CD8-positive, alpha-beta memory T cell (primary cell): ENCODE results near the gene ZNF740. TPM values are rescaled to one million over a fixed set of nuclear protein-coding genes. Genes with fewer than 3 reads are reported as not detected.
"Not testable (repeated sequence)": the region's sequence is repeated elsewhere in the genome, so short reads cannot be mapped to it uniquely, and the experiment has no call there.

ENCODE experiments used
- CTCF ChIA-PET: fragments of 350-600 bp; sonication (Branson Sonifier 250); formaldehyde crosslinking; loops from one replicate; lab custom pipeline; 2021; ENCODE audit warnings: antibody characterized with exemption; lab: Charles Lee
- POLR2A ChIA-PET: fragments of 350-600 bp; sonication (Branson Sonifier 250); formaldehyde crosslinking; loops from one replicate; lab custom pipeline; 2021; ENCODE audit warnings: antibody characterized with exemption; lab: Charles Lee
- DNase-seq, 5 donors: peaks; one replicate each; pipeline versions ENCODE4 v3.0.0 to v3.0.0-alpha.2; 2020 to 2022; ENCODE audit warnings: mixed read lengths in 1 of 5
- H3K27ac ChIP-seq: one replicate; pipeline ENCODE4 v1.7.0; 2013; ENCODE audit warnings: low read depth, mild to moderate bottlenecking, low read length, moderate library complexity
- H3K27me3 ChIP-seq: 2 replicates; pipeline ENCODE4 v1.7.0; 2013; ENCODE audit warnings: low read length, mild to moderate bottlenecking; ENCODE audit not compliant: insufficient read depth, poor library complexity, severe bottlenecking
- H3K36me3 ChIP-seq: 2 replicates; pipeline ENCODE4 v1.7.0; 2013; ENCODE audit warnings: mild to moderate bottlenecking, low read length, moderate library complexity; ENCODE audit not compliant: insufficient read depth
- H3K4me1 ChIP-seq: 2 replicates; pipeline ENCODE4 v1.7.0; 2013; ENCODE audit warnings: mild to moderate bottlenecking, low read length, moderate library complexity; ENCODE audit not compliant: insufficient read depth
- H3K4me3 ChIP-seq: 2 replicates; pipeline ENCODE4 v1.7.0; 2013; ENCODE audit warnings: mild to moderate bottlenecking, low read length
- H3K9me3 ChIP-seq: 2 replicates; pipeline ENCODE4 v1.7.0; 2013; ENCODE audit warnings: mild to moderate bottlenecking, low read length
- H3K27ac Mint-ChIP-seq, 8 donors: one replicate each; pipeline ENCODE4 v1.8.0; 2020 to 2021; ENCODE audit warnings: mixed read lengths in 8 of 8, mild to moderate bottlenecking in 6 of 8, inconsistent platforms in 3 of 8, moderate library complexity in 3 of 8
- H3K27me3 Mint-ChIP-seq, 2 donors: one replicate each; pipeline ENCODE4 v1.8.0; 2020 to 2021; ENCODE audit warnings: mixed read lengths in 2 of 2, mild to moderate bottlenecking in 1 of 2, moderate library complexity in 1 of 2
- H3K36me3 Mint-ChIP-seq, 3 donors: one replicate each; pipeline ENCODE4 v1.8.0; 2020 to 2021; ENCODE audit warnings: mixed read lengths in 3 of 3, inconsistent platforms in 1 of 3, mild to moderate bottlenecking in 1 of 3
- H3K4me1 Mint-ChIP-seq, 3 donors: one replicate each; pipeline ENCODE4 v1.8.0; 2020 to 2021; ENCODE audit warnings: mixed read lengths in 3 of 3, inconsistent platforms in 1 of 3, mild to moderate bottlenecking in 1 of 3
- H3K4me3 Mint-ChIP-seq, 7 donors: one replicate each; pipeline ENCODE4 v1.8.0; 2020 to 2021; ENCODE audit warnings: mixed read lengths in 7 of 7, mild to moderate bottlenecking in 6 of 7, moderate library complexity in 4 of 7, inconsistent platforms in 2 of 7
- H3K9me3 Mint-ChIP-seq, 5 donors: one replicate each; pipeline ENCODE4 v1.8.0; 2020 to 2022; ENCODE audit warnings: mixed read lengths in 5 of 5, mild to moderate bottlenecking in 3 of 5, moderate library complexity in 2 of 5, inconsistent platforms in 1 of 5
- polyA plus RNA-seq: library from polyadenylated mRNA; unstranded; fragments of 300-500 nt; fragmentation: Illumina TruSeq; gene quantifications from one replicate; pipeline ENCODE4 v1.2.3, GENCODE V29; 2021
- total RNA-seq, 2 experiments: library from RNA; stranded (reverse); gene quantifications; one replicate each; pipeline ENCODE4 v1.2.3, GENCODE V29; 2021

ZNF740 gene
- total and polyA plus RNA-seq, 3 experiments from 2014 or later: 3.3 to 52.0 (median 50.4) TPM

- Mint-ChIP-seq H3K9me3 (no peaks in the 10 kb centered on the region), H3K27me3 (no peaks in the 10 kb centered on the region), H3K4me3 (peak overlapping the region; percentile 57 to 79 (median 75)), H3K4me1 (peaks cover 68 to 86% (median 78%) of the 10 kb centered on the region in 3 donors), H3K36me3 (peaks cover 12 to 57% (median 23%) of the 10 kb centered on the region in 3 donors), H3K27ac (peak overlapping the region; percentile 29 to 94 (median 80))
- ChIA-PET CTCF (interaction anchor here (3.9 to 7.2 kb wide), 2 partner anchors 10 to 19 kb away, joined by 18 to 57 read pairs; partner anchors contain the start of genes CSAD and ZNF740), POLR2A (interaction anchor here (0.6 to 1.3 kb wide), 4 partner anchors 9 to 99 kb away, joined by 3 to 5 read pairs (median 4); partner anchors contain the start of gene MYG1)
- no peaks in the 10 kb centered on the region for H3K9me3 ChIP-seq
- H3K27me3 ChIP-seq: no peaks in the 10 kb centered on the region
- no peak for DNase-seq
- peaks cover 26% of the 10 kb centered on the region for H3K36me3 ChIP-seq
- peak overlapping the region; percentile 11 for H3K4me3 ChIP-seq
- H3K4me1 ChIP-seq: peaks cover 90% of the 10 kb centered on the region
- peak overlapping the region; percentile 57 for H3K27ac ChIP-seq
Measured at GRCh38 chr12:53200458-53201176, 20.1 kb downstream of the ZNF740 start.

- H3K4me1 Mint-ChIP-seq: peaks cover 71 to 91% (median 83%) of the 10 kb centered on the region in 3 donors
- POLR2A ChIA-PET: interaction anchor here (0.7 to 1.3 kb wide), 4 partner anchors 9 to 67 kb away, joined by 3 to 6 read pairs (median 4); partner anchors contain the start of gene ESPL1
Measured at GRCh38 chr12:53201177-53201541, 20.6 kb downstream of the ZNF740 start.

GRCh38 chr12:53201639-53202038 is 21.1 kb downstream of the ZNF740 start:
- POLR2A ChIA-PET: interaction anchor here (0.7 to 1.3 kb wide), 2 partner anchors 9 to 66 kb away, joined by 4 to 6 read pairs; partner anchors contain the start of gene ESPL1
- H3K27ac ChIP-seq: no peak overlapping the region
- peak overlapping the region in 5 of 8 donors; percentile 6 to 61 (median 19) for H3K27ac Mint-ChIP-seq

More at GRCh38 chr12:53201177-53201541, 20.6 kb downstream of the ZNF740 start:
- peaks cover 91% of the 10 kb centered on the region for H3K4me1 ChIP-seq
- DNase-seq: no peak
- Mint-ChIP-seq H3K4me3 (peak overlapping the region; percentile 57 to 79 (median 75)), H3K27me3 (no peaks in the 10 kb centered on the region), H3K9me3 (no peaks in the 10 kb centered on the region), H3K36me3 (peaks cover 12 to 53% (median 23%) of the 10 kb centered on the region in 3 donors), H3K27ac (peak overlapping the region; percentile 29 to 94 (median 80))
- CTCF ChIA-PET: interaction anchor here (0.9 to 7.2 kb wide), 4 partner anchors 10 to 42 kb away, joined by 3 to 57 read pairs (median 4); partner anchors contain the start of genes CSAD and ZNF740
- H3K36me3 ChIP-seq: peaks cover 21% of the 10 kb centered on the region
- H3K27me3 ChIP-seq: no peaks in the 10 kb centered on the region
- H3K9me3 ChIP-seq: no peaks in the 10 kb centered on the region
- H3K4me3 ChIP-seq: peak overlapping the region; percentile 11
- H3K27ac ChIP-seq: peak overlapping the region; percentile 57

GRCh38 chr12:53202316-53202715 is 21.8 kb downstream of the ZNF740 start:
- DNase-seq, H3K27ac ChIP-seq, H3K4me3 ChIP-seq, H3K9me3 Mint-ChIP-seq, H3K9me3 ChIP-seq, H3K36me3 ChIP-seq, H3K27me3 ChIP-seq, H3K27me3 Mint-ChIP-seq: not testable (repeated sequence)
- Mint-ChIP-seq H3K4me1 (peaks cover 76 to 94% (median 89%) of the 10 kb centered on the region in 3 donors), H3K27ac (peak overlapping the region in 1 of 8 donors; percentile 61), H3K36me3 (peaks cover 4 to 50% (median 17%) of the 10 kb centered on the region in 3 donors), H3K4me3 (peak overlapping the region in 1 of 7 donors; percentile 24)
- ChIA-PET POLR2A (interaction anchor here (1.3 kb wide), 1 partner anchor 66 kb away, joined by 4 read pairs; the partner anchor contains the start of gene ESPL1), CTCF (interaction anchor here (1.2 to 7.2 kb wide), 4 partner anchors 9 to 43 kb away, joined by 3 to 57 read pairs (median 4); partner anchors contain the start of genes CSAD and ZNF740)
- H3K4me1 ChIP-seq: peaks cover 87% of the 10 kb centered on the region

More at GRCh38 chr12:53201639-53202038, 21.1 kb downstream of the ZNF740 start:
- no peaks in the 10 kb centered on the region for H3K9me3 Mint-ChIP-seq
- H3K36me3 ChIP-seq: peaks cover 16% of the 10 kb centered on the region
- no peaks in the 10 kb centered on the region for H3K9me3 ChIP-seq
- DNase-seq: no peak
- H3K27me3 ChIP-seq: no peaks in the 10 kb centered on the region
- peak overlapping the region in 4 of 7 donors; percentile 12 to 41 (median 20) for H3K4me3 Mint-ChIP-seq
- no peaks in the 10 kb centered on the region for H3K27me3 Mint-ChIP-seq
- CTCF ChIA-PET: interaction anchor here (0.9 to 7.2 kb wide), 5 partner anchors 9 to 42 kb away, joined by 3 to 57 read pairs (median 4); partner anchors contain the start of genes CSAD and ZNF740
- H3K4me1 ChIP-seq: peaks cover 91% of the 10 kb centered on the region
- H3K4me1 Mint-ChIP-seq: peaks cover 75 to 94% (median 88%) of the 10 kb centered on the region in 3 donors
- no peak overlapping the region for H3K4me3 ChIP-seq
- peaks cover 7 to 52% (median 20%) of the 10 kb centered on the region in 3 donors for H3K36me3 Mint-ChIP-seq

- Mint-ChIP-seq H3K27me3 (peaks cover 0 to 1% of the 10 kb centered on the region in 2 donors), H3K4me1 (peaks cover 78 to 98% (median 92%) of the 10 kb centered on the region in 3 donors), H3K27ac (peak overlapping the region; percentile 13 to 83 (median 42)), H3K4me3 (peak overlapping the region; percentile 48 to 98 (median 83)), H3K9me3 (no peaks in the 10 kb centered on the region), H3K36me3 (peaks cover 4 to 35% (median 11%) of the 10 kb centered on the region in 3 donors)
- no peak for DNase-seq
- no peak overlapping the region for H3K4me3 ChIP-seq
- no peaks in the 10 kb centered on the region for H3K9me3 ChIP-seq
- POLR2A ChIA-PET: no interaction called here
- peaks cover 87% of the 10 kb centered on the region for H3K4me1 ChIP-seq
- no peak overlapping the region for H3K27ac ChIP-seq
- peaks cover 7% of the 10 kb centered on the region for H3K36me3 ChIP-seq
- H3K27me3 ChIP-seq: no peaks in the 10 kb centered on the region
- CTCF ChIA-PET: interaction anchor here (1.2 to 1.5 kb wide), 2 partner anchors 17 to 117 kb away, joined by 3 to 5 read pairs; partner anchors contain the start of gene AAAS
Measured at GRCh38 chr12:53204351-53204750, 23.8 kb downstream of the ZNF740 start.

- no peaks in the 10 kb centered on the region for H3K9me3 ChIP-seq
- H3K36me3 ChIP-seq: peaks cover 2% of the 10 kb centered on the region
- Mint-ChIP-seq H3K27me3 (peaks cover 0 to 1% of the 10 kb centered on the region in 2 donors), H3K4me1 (peaks cover 70 to 94% (median 84%) of the 10 kb centered on the region in 3 donors), H3K27ac (peak overlapping the region; percentile 85 to 99 (median 90)), H3K36me3 (peaks cover 0 to 31% (median 6%) of the 10 kb centered on the region in 3 donors), H3K9me3 (no peaks in the 10 kb centered on the region), H3K4me3 (peak overlapping the region; percentile 83 to 98 (median 89))
- peak overlapping the region; percentile 93 for H3K4me3 ChIP-seq
- peak in 3 of 5 donors; percentile 32 to 80 (median 42) for DNase-seq
- CTCF ChIA-PET: interaction anchor here (1.0 to 9.4 kb wide), 7 partner anchors 15 to 116 kb away, joined by 3 to 192 read pairs (median 4); partner anchors contain the start of genes AAAS, ESPL1 and PFDN5
- POLR2A ChIA-PET: interaction anchor here (0.9 to 3.9 kb wide), 3 partner anchors 14 to 89 kb away, joined by 3 to 25 read pairs (median 20); partner anchors contain the start of genes CSAD, PFDN5 and ZNF740
- H3K27me3 ChIP-seq: no peaks in the 10 kb centered on the region
- peak overlapping the region; percentile 55 for H3K27ac ChIP-seq
- H3K4me1 ChIP-seq: peaks cover 81% of the 10 kb centered on the region
Measured at GRCh38 chr12:53205747-53206419, 25.4 kb downstream of the ZNF740 start.

GRCh38 chr12:53207042-53207441 is 26.5 kb downstream of the ZNF740 start, which contains the start of gene ITGB7:
ITGB7 (minus strand) TSS chr12:53207251; CDS start chr12:53200443, 6,808 bp downstream.
- peak within 1 kb of the TSS; percentile 88 to 99 (median 93) for H3K27ac Mint-ChIP-seq
- Histone ChIP-seq H3K9me3 (no peaks in the 10 kb centered on the region), H3K4me3 (peak within 1 kb of the TSS; percentile 93), H3K4me1 (peaks cover 74% of the 10 kb centered on the region), H3K36me3 (peaks cover 10% of the 10 kb centered on the region), H3K27ac (peak within 1 kb of the TSS; percentile 55), H3K27me3 (no peaks in the 10 kb centered on the region)
- ChIA-PET POLR2A (interaction anchor here (0.9 to 3.9 kb wide), 6 partner anchors 8 to 88 kb away, joined by 3 to 25 read pairs (median 6); partner anchors contain the start of genes CSAD, PFDN5 and ZNF740), CTCF (interaction anchor here (0.7 to 9.4 kb wide), 13 partner anchors 9 to 141 kb away, joined by 3 to 192 read pairs (median 5); partner anchors contain the start of genes AAAS, CSAD, ESPL1 and PFDN5)
- peaks cover 65 to 86% (median 74%) of the 10 kb centered on the region in 3 donors for H3K4me1 Mint-ChIP-seq
- no peaks in the 10 kb centered on the region for H3K9me3 Mint-ChIP-seq
- peak; percentile 47 to 85 (median 67) for DNase-seq
- H3K4me3 Mint-ChIP-seq: peak within 1 kb of the TSS; percentile 83 to 98 (median 89)
- peaks cover 0 to 37% (median 2%) of the 10 kb centered on the region in 3 donors for H3K36me3 Mint-ChIP-seq
- H3K27me3 Mint-ChIP-seq: peaks cover 0 to 1% of the 10 kb centered on the region in 2 donors
